Vagina (tissue), 2 donors: ENCODE measurements around the gene KLHL10. TPM values are rescaled to one million over a fixed set of nuclear protein-coding genes. Genes with fewer than 3 reads are reported as not detected.
A peak's percentile ranks its signal among the peaks of the same experiment; 100 is the strongest.

Experiments used
- DNase-seq, 2 donors: peaks; one replicate each; pipeline ENCODE4 v3.0.0-alpha.2; 2017; ENCODE audit errors: extremely low spot score in 2 of 2
- H3K27ac ChIP-seq: fragments of 200-600 bp; sonication (generic); one replicate; pipeline ENCODE4 v1.5.1; 2019
- H3K27me3 ChIP-seq: fragments of 200-600 bp; sonication (generic); one replicate; pipeline ENCODE4 v1.5.1; 2019
- H3K36me3 ChIP-seq, 2 donors: fragments of 200-600 bp; sonication (generic); one replicate each; pipeline ENCODE4 v1.5.1; 2017 to 2019
- H3K4me1 ChIP-seq: fragments of 200-600 bp; sonication (generic); one replicate; pipeline ENCODE4 v1.5.1; 2019
- H3K4me3 ChIP-seq, 2 donors: fragments of 200-600 bp; sonication (generic); 1 replicate in 1 of 2; 2 replicates in 1 of 2; pipeline ENCODE4 v1.5.1; 2016 to 2019
- H3K9me3 ChIP-seq: fragments of 200-600 bp; sonication (generic); one replicate; pipeline ENCODE4 v1.5.1; 2019
- POLR2A ChIP-seq, 2 donors: fragments of 450-650 bp; IDR thresholded peaks; one replicate each; pipeline ENCODE4 v1.6.1; 2017; ENCODE audit warnings: antibody characterized with exemption in 2 of 2, mild to moderate bottlenecking in 2 of 2, moderate library complexity in 2 of 2
- POLR2AphosphoS5 ChIP-seq, 2 donors: sonication (generic); formaldehyde crosslinking; IDR thresholded peaks; one replicate each; pipeline ENCODE4 v1.9.0; 2017; ENCODE audit warnings: antibody characterized with exemption in 2 of 2, mild to moderate bottlenecking in 2 of 2, low read depth in 1 of 2; ENCODE audit not compliant: insufficient read depth in 1 of 2
- intact Hi-C: fragments of 100-400 bp; cut with DNase I; formaldehyde crosslinking; loops from one replicate; pipeline ENCODE4 v1.15.1; 2023
- total RNA-seq: library from RNA; depleted of rRNA; stranded (reverse); fragments of >200 nt; gene quantifications from one replicate; pipeline ENCODE4 v1.2.3, GENCODE V29; 2016
- TF ChIP-seq, protein P1 (sequence below), 3 experiments: fragments of 450-650 bp in 2 of 3; fragments of 200-600 bp in 1 of 3; sonication (generic) in 1 of 3; IDR thresholded peaks; one replicate each; pipeline ENCODE4 v1.5.1; 2017 to 2019; ENCODE audit warnings: antibody characterized with exemption in 3 of 3, mild to moderate bottlenecking in 2 of 3, moderate library complexity in 2 of 3

The KLHL10 gene
- total RNA-seq, 1 donor from 2014 or later: not detected

DNA sequence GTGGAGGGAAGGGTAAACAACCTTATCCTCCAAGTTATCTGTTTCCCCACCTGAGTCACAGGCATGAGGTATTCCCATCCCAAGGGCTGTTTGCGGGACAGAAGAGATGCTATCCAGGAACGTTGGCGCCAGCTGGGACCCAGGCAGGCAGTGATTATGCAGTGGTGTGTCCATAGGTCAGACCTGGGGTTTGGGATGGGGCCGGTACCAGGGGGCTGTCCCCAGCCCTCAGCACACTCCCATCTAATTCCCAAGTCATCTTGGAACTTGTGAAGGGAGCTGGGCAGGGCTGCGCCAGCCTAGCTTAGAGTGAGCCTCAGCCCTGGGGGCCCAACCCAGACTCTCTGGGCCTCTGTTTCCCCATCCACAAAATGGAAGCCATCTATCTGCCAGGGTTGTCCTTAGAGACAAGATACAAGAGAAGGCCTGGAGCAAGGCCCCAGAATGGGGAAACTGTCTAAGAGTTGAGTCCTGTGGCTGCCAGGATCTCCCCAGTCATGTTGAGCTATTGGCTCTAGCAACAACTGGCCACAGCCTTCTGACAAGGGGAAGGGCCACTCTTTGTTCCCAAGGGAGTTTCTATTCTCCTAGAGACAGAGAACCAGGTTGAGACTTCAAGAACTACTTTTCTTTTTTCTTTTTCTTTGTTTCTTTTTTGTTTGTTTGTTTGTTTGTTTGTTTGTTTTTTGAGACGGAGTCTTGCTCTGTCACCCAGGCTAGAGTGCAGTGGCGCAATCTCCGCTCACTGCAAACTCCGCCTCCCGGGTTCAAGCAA, 41.3 kb upstream of the KLHL10 start:
- H3K9me3 ChIP-seq: no peaks in the 10 kb centered on the region
- no peaks in the 10 kb centered on the region for H3K36me3 ChIP-seq
- no peaks in the 10 kb centered on the region for H3K27me3 ChIP-seq
- intact Hi-C loops: no loop called here
- DNase-seq: no peak
- peaks cover 44% of the 10 kb centered on the region for H3K4me1 ChIP-seq
- no peak overlapping the region for H3K27ac ChIP-seq
- H3K4me3 ChIP-seq: no peak overlapping the region
- TF ChIP-seq, protein P1, sequence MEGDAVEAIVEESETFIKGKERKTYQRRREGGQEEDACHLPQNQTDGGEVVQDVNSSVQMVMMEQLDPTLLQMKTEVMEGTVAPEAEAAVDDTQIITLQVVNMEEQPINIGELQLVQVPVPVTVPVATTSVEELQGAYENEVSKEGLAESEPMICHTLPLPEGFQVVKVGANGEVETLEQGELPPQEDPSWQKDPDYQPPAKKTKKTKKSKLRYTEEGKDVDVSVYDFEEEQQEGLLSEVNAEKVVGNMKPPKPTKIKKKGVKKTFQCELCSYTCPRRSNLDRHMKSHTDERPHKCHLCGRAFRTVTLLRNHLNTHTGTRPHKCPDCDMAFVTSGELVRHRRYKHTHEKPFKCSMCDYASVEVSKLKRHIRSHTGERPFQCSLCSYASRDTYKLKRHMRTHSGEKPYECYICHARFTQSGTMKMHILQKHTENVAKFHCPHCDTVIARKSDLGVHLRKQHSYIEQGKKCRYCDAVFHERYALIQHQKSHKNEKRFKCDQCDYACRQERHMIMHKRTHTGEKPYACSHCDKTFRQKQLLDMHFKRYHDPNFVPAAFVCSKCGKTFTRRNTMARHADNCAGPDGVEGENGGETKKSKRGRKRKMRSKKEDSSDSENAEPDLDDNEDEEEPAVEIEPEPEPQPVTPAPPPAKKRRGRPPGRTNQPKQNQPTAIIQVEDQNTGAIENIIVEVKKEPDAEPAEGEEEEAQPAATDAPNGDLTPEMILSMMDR (IDR thresholded peaks at IDR 0.05): no peak
- TF ChIP-seq POLR2A (IDR thresholded peaks at IDR 0.05) (no peak), POLR2AphosphoS5 (IDR thresholded peaks at IDR 0.05; ENCODE audit: insufficient read depth in 1 of 2, low read depth in 1 of 2) (no peak)

DNA sequence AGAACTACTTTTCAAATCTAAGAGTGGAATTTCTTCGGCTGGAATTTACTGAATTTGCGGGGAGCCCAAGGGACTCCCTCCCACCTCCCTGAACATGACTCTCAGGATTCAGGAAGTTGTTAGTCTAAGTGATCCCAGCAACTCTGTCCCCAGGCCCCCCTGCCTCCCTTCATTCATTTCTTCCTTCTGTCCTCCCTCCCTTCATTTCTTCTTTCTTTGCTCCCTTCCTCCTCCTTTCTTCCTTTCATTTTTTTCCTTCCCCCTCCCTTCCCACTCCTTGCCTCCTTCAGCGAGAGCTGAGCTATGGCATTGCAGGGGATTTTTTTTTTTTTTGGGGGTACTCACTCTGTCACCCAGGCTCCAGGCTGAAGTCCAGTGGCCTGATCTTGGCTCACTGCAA, 40.2 kb upstream of the KLHL10 start:
- Histone ChIP-seq H3K9me3 (no peaks in the 10 kb centered on the region), H3K27me3 (no peaks in the 10 kb centered on the region), H3K4me1 (peaks cover 37% of the 10 kb centered on the region), H3K4me3 (no peak overlapping the region), H3K27ac (no peak overlapping the region), H3K36me3 (no peaks in the 10 kb centered on the region)
- DNase-seq: no peak
- TF ChIP-seq POLR2AphosphoS5 (IDR thresholded peaks at IDR 0.05; ENCODE audit: insufficient read depth in 1 of 2, low read depth in 1 of 2): no peak
- no peak for TF ChIP-seq POLR2A (IDR thresholded peaks at IDR 0.05)
- TF ChIP-seq, protein P1 (IDR thresholded peaks at IDR 0.05): no peak
- intact Hi-C loops: no loop called here

DNA sequence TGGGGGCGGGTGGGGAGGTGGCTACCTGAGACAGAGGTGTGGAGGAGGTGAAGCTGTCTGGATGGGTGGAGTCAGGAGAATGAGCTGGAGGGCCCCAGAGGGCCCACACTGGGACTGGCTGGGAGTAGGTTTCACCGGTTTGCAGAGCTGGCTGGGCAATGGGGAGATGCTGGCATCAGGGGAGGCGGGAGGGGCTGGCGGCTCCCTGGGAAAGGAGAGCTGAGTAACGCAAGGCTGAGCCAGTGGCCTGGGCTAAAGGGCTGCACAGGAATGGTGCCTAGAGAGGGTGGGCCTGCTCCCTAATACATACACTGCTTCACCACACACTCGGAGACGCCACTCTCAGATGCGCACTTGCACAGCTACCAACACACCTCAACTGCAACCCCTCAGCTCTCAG, 38.3 kb upstream of the KLHL10 start:
- peak overlapping the region; percentile 66 for H3K27ac ChIP-seq
- no peak for DNase-seq
- TF ChIP-seq POLR2A (IDR thresholded peaks at IDR 0.05) (no peak), POLR2AphosphoS5 (IDR thresholded peaks at IDR 0.05; ENCODE audit: insufficient read depth in 1 of 2, low read depth in 1 of 2) (no peak)
- TF ChIP-seq, protein P1 (IDR thresholded peaks at IDR 0.05): no peak
- no peaks in the 10 kb centered on the region for H3K27me3 ChIP-seq
- H3K4me1 ChIP-seq: peaks cover 23% of the 10 kb centered on the region
- H3K36me3 ChIP-seq: no peaks in the 10 kb centered on the region
- H3K4me3 ChIP-seq: no peak overlapping the region
- no peaks in the 10 kb centered on the region for H3K9me3 ChIP-seq
- intact Hi-C loops: no loop called here

DNA sequence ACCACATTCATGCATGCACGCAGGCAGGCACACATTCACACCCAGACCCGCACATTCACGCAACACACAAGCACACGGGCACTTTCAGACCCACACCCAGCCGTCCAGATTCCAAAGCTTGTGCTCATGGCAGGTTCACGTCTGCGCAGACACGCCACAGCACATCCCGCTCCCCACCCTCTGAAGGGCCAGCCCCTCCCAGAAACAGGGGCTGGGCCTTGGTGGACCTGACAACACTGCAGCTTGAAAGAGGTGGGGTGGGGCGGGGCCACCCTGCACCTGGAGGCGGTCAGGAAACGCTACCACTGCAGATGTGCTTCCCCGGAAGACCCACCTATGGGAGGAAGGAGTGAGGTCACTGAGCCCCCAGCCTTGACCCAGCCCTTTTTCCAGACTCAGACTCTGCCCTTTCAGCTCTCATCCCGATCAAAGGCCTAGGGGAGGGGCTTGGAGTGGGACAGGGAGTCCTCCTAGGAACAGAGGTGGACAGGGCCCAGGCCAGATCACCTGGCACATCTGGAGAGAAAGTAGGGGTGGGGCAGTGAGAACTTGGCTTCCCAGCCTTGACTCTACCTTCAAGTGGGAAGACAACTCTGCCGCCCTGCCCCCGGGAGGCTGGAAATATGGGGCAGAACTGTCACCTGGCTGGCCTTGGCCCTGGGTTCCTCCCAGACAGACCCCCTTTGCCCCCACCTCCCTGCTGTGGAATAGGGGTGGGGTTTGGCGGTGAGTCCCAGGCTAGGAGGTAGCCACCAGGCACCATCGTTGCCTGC, 36.8 kb upstream of the KLHL10 start:
- TF ChIP-seq, protein P1 (IDR thresholded peaks at IDR 0.05): no peak
- TF ChIP-seq POLR2A (IDR thresholded peaks at IDR 0.05) (no peak), POLR2AphosphoS5 (IDR thresholded peaks at IDR 0.05; ENCODE audit: insufficient read depth in 1 of 2, low read depth in 1 of 2) (peak; percentile 61 to 63)
- intact Hi-C loops: loop anchor here (5.0 kb wide), 1 partner anchor 63 kb away; no protein-coding TSS in a partner anchor
- H3K27ac ChIP-seq: peak overlapping the region; percentile 88

More for the DNA sequence above, 36.8 kb upstream of the KLHL10 start:
- Histone ChIP-seq H3K9me3 (no peaks in the 10 kb centered on the region), H3K4me1 (peaks cover 19% of the 10 kb centered on the region), H3K36me3 (no peaks in the 10 kb centered on the region), H3K4me3 (peak overlapping the region; percentile 12 to 33), H3K27me3 (no peaks in the 10 kb centered on the region)
- no peak for DNase-seq
